Non-pigmented ciliary epithelial cell (primary cell): ENCODE data around the gene ABHD17B.
"Not testable (repeated sequence)": the region's sequence is repeated elsewhere in the genome, so short reads cannot be mapped to it uniquely, and the experiment has no call there.

Experiments used
- DNase-seq: peaks from one replicate; pipeline ENCODE4 v3.0.0-alpha.2; 2010; ENCODE audit warnings: low read depth

Gene ABHD17B

DNA sequence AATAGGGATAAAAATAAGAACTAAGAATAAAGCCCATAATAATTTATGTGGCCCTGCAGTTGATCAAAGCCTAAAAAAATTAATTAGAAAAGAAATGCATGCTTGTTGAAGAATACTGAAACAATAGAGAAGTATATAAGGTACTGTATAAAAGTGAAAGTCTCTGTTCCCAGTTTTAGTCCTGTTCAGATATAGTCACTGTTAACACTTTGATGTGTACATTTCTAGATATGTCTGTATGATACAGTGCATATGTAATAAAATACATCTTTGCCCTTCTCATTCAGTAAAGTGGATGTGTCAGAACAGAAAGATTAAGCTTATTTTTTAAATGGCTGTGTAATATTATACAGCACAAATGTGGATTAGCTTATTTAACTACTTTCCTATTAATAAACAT is 4.5 kb upstream of the ABHD17B start:
- DNase-seq: no peak

DNA sequence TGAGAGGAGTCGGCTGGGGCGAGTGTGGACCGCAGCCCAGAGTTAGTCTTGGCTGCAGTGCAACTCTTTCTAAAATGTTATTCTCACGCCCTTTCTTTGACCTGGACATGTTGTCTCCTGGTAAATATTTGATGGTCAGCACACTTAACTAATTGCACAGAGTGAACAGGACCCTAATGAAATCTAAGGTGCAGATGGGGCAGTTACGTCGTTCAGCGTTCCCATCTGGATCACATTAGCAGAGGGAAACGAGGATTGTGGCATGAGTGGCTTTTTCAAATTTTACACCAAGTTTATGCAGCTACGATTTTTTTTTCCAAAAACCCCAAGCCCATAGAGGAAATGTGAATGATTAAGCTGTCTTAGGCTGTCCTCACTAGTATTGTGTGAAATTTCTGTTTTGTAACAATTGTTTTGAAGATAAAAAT is 929 bp upstream of the ABHD17B start:
- DNase-seq: no peak

DNA sequence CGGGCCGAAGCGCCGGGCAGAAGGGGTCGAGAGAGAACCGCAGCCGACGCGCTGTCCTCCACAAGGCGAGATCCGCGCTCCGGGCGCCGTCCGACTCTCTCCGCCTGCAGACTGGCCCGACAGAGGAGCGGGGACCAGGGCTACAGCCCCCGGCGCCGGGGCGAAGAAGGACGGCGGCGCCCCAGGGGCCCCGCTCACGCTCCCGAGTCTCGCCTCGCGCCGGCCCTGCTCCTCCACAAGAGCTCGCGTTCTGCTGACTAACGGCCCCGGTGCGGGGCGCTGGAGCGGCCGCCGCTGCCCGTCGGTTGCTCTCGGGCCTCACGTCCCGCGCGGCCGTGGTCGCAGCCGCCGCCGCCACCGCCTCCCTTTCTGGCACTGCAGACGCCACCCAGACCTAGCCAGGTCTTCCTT is 338 bp downstream of the ABHD17B start:
- DNase-seq: no peak

DNA sequence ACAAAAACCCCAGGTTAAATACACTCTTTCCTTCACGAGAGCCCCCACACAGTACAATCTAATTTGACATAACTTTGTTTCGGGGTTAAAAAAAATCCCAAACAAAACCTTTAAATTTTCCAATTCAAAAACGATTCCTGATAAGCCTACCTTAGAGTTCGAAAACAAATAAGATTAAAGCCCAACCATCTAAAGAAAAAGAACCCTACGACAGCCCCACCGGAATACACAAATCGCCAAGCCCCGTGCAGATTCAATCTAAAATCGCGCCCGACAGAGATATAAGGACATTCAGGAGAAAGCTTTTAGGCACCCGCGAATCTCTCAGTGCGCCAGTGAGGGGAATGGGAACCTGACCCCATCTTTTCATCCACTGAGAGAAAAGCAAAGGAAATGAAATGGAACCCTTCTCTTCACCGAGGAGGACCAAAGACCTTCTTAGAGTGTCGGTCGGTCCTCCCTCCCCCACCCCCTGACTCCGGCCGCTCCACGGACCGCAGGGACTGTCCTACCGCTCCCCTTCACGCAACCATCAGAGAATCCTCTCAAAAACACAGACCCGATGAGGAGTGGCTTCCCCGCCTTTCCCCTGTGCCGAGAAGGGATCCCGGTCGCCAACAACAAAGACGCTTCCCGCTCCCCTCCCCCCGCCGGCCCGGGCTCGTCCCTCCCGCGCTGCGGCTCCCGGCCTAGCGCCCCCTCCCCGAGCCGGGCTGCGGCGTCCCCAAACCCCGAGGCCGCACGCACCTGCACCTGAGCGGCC is 925 bp downstream of the ABHD17B start:
- no peak for DNase-seq

DNA sequence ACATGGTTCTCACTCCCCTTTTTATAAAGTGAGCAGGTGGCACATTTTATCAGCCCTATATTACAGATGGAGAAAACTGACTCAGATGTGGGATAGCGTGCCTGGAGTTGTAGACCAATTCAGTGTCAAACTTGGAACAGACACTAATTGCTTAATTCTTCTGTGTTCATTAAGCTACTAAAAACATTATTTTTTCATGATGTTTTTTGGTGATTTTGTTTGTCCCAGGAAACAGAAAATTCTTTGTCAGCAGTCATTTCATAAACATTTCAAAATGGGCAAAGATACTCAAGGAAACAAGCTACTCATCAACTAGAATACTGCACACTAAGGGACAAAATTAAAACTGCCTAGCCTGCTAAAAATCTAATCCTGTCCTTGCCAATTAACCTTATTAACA is 2.2 kb downstream of the ABHD17B start:
- DNase-seq: no peak

DNA sequence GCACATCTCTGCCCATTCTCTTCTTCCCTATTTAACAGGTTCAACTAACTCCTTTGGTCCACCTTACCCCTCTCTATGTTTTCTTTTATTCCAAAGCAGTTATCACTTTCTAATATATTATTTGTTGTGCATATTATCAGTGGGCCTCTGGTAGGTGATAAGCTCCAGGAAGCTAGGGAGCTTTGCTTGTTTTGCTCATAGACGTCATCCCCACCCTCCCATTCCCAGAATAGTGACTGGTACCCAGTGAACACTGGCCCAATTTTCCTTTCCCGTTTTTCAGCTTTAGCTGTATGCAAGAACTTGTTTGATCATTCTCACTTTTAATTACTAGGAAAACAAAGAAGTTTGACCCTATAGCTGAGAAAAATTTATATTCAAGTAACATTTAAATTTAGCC is 6.9 kb downstream of the ABHD17B start:
- DNase-seq: no peak

DNA sequence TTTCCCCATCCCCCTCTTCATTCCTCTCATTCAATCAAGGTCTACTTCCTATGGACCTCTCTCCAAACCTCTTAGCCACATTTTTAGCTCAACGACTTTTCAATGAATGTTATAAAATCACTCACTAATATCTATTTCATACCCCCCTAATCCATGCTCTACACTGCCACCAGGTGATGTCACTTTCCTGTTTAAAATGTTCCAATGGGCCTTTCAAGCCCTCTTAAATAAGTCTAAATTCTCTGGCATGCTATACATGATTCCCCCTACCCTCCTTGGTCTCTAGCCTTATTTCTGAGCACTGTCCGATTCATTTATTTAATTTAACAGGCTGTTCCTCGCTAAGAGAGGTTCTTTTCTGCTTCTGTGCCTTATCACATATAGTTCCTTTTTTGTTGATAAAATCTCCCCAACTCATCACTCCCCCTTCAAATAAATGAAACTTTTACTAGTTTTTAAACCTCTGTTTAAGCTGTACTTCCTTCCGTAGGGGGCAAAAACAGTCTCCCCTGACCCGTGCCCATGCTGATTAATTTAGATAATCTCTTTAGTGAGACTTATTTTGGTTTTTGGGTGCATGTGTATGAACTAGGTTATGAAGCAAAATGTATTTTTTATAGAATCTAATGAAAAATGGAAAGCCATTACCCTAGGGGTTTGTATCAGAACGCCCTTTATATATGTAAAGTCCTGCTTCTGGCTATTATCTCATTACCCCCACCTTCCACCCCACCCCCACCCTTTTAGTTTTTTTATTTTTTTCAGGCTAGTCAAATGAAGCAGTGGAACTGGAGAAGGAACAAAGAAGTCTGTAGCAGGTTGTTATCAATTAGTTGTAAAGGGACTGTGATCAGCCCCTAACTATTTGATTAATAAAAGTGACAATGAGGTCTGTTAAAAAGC is 9.0 kb downstream of the ABHD17B start:
- no peak for DNase-seq

DNA sequence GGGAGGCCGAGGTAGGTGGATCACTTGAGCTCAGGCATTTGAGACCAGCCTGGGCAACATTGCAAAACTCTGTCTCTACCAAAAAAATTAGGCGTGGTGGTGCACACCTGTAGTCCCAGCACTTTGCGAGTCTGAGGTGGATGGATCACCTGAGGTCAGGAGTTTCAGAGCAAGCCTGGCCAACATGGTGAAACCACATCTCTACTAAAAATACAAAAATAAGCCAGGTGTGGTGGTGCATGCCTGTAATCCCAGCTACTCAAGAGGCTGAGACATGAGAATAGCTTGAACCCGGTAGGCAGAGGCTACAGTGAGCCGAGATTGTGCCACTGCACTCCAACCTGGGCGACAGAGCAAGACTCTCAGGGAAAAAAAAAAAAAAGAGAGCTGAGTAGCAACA is 12.2 kb downstream of the ABHD17B start:
- DNase-seq: not testable (repeated sequence)

DNA sequence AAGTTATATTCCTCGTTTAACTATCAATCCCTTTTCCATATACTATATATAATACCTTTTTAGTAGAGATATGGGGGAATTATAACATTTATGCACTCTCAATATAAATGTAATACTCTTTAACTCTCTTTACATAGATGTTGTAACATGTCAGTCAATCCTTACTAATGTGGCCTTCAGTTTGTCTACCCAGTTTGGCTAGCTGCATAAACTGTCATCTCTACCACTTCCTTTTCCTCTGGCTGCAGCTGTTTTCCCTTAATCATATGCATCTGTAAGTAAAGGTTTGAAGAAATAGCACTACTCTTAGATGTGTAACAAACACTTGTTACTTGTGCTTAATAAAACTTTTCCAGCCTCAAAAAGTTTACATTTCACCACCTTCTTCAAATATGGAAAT is 13.4 kb downstream of the ABHD17B start:
- DNase-seq: no peak

DNA sequence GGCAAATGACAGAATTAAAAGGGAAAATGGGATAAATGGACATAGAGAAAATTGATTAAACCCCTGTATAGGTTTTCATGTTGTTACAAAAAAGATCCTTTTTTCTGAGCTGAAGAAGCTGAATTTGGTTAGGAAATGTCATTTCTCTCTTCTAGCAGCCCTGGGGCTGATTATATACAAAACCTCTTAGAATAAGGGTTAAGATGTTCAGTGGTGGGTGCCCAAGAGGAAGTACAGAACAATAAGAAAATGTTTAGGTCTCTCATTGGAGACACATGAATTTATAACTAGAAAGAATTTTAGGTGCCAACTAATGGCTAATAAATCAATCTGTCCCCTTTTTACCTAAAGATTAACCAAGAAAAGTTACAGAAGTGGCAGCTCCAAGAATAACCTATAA is 14.2 kb downstream of the ABHD17B start:
- DNase-seq: no peak

DNA sequence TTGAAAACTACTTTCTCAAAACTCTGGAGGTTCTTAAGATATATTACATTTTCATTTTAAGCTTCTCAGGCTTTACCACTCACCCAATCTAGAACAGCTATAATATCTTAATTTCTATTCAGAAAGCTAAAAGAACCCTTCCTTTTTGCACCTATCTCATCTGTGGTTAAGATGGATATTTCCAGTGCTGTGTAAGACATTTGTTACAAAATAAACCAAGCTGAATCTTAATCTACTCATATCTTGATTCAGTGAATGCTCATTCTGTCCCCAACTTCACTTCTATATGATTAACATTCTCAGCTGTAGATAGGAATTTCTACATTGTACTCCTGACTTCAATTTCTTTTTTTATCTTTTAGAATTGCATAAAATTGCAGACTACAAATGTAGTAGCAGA is 15.0 kb downstream of the ABHD17B start:
- DNase-seq: no peak

DNA sequence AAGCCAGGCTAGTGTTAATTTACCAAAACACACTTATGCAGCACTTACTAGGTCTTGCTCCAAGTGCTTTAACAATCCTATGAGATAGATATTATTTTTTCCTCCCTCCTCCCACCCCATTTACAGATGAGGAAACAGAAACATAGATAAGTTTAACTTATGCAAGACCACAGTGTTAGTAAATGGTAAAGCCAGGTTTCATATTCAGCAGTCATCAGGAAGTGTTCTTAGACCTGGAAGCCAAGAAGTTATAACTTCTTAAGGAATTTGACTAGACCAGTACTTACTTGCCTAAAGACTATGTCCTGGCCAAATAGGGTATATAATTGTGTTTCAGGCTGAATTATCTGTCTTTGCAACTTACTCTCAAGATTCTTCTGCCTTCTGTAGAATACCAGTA is 15.9 kb downstream of the ABHD17B start:
- DNase-seq: no peak

DNA sequence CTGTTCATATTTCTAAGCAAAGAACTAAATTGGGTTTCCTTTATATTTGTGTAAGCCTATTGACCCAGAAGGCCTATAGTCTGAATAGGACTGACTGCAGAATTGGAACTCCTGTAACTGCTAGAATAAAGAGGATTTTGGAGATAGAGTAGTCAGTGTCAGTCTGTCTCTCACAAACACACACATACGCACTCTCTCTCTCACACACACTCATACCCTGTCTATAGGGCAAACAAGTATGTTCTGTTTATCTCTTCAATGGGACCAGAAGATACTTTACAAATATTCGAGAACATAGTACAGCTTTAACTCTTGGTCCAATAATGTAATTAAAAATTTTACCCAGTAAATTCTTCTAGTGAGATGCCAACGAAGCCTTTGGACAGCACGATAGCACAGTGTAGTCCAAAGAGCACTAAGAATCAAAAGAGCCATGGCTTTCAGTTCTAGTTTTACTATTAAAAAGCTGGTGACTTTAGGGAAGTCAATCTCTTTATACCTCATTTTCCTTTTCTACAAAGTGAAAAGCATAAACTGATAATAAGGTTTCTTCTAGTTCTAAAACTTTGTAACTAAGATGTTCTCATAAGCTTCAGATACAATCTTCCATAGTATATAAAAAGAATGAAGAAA is 19.3 kb downstream of the ABHD17B start:
- DNase-seq: no peak

DNA sequence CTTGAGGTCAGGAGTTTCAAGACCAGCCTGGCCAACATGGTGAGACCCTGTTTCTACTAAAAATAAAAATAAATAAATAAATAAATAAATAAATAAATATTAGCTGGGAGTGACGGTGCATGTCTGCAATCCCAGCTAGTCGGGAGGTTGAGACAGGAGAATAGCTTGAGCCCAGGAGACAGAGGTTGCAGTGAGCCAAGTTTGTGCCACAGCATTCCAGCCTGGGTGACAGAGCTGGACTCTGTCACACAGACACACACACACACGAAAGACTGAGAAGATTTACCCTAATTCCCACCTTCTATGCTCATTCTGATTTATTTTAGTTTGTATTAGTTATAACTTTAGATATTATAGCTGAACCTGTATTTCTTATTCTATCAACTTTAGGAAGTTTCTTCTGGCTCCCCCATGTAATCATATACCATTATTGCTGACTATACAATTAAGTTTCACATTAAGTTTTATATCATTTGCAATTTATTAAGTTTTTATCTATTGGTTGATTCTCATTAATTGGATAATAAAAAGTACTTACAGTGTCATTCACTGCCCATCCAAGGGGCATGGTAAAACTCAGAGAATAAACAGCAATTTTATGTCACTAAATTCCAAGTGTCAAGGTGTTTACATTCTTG is 20.8 kb downstream of the ABHD17B start:
- DNase-seq: no peak

DNA sequence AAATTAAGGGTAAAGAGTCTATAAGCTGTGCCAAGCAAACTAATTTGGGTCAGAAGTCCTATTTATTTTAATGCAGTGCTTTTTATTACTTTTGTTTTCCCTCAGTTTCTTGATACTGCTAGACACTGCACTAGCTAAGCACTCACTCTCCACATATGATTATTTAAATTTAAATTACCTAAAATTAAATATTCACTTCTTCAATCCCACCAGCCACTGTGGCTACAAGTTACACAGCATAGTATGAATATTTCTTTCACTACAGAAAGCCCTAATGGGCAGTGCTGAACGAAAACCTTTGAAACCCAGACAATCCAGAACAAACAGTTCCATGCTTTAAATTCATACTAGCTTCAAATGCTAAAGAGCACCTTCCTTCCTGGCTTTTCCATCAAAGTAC is 23.6 kb downstream of the ABHD17B start:
- no peak for DNase-seq

DNA sequence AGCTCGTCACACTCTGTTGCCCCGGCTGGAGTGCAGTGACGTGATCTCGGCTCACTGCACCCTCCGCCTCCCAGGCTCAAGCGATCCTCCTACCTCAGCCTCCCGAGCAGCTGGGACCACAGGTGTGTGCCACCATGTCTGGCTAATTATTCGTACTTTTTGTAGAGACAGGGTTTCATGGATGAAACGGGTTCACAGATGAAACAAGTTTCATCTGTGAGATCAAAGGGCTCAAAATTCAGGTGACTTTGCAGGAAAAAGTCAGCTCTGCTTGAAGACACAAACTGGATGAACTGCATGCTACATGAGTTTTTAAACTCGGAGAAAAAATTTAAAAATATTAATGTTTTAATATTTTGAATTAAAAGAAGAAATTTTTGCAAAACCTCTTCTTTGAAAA is 24.5 kb downstream of the ABHD17B start:
- no peak for DNase-seq

DNA sequence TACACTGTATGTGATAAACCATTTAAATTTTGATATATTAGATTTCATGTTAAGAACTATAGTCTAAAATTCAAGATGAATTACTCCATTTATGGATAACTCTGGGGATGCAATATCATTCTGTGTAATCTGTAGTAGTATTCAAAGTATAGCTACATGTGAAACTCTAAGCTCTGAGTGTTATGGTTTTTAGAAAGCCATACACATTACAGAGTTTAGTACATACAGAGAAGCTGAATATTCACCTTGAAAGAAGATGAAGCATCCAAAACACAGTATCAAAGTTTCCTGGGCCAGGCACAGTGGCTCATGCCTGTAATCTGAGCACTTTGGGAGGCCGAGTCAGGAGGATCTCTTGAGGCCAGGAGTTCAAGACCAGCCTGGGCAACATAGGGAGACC is 25.0 kb downstream of the ABHD17B start:
- DNase-seq: no peak

DNA sequence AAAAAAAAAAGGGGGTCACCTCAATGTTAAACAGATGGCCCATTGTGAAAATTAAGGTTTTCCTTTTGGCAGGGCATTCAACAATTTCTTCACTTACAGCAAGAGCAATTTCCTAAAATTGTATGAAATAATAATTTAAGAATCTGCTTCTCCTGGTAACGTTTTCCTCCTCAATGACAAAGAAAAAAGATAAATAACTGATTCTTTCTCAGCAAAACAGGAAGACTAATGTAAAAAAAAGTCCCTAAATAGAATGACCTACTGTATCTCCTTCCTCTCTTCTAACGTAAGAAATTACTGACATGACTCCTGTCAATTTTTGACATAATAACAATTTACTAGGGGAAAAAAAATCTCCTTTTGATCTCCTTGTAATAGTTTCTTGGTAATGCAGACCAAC is 25.5 kb downstream of the ABHD17B start:
- no peak for DNase-seq

DNA sequence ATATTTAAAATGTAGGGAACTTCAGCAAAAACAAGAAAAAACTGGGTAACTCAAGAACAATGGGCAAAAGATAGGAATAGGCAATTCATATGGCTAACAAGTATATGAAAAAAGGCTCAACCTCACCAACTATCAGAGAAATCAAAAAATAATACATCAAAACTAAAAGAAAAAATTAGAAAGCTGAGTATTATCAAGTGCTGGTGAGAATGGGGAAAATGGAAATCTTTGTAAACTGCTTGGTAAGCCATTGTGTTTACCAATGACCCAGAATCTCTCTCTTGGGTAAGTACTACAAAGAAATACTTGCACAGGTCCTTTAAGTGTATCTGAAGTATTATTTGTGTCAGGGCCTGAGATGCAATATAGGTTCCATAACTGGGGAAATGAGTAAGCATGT is 27.0 kb downstream of the ABHD17B start:
- no peak for DNase-seq

DNA sequence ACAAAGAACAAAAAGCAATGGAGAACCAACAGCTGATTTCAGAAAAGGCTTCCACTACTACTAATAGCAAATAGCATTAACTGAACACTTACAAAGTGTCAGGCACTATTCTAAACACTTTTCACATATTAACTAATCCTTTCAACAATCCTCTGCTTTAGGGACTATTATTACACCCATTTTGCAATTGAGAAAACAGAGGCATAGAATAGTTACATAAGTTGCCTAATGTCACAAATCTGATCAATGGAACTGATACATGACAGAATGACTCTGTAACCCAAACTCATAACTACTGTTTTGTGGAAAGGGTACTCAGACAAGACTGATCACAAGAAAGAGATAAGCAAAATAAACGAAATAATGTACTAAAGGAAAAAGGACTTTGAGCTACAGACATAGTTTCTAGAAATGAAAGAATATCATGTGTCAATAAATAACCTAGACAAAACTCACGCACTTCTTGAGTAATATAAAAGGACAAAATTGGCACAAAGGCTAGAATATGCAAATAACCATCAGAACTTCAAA is 31.3 kb downstream of the ABHD17B start:
- no peak for DNase-seq

DNA sequence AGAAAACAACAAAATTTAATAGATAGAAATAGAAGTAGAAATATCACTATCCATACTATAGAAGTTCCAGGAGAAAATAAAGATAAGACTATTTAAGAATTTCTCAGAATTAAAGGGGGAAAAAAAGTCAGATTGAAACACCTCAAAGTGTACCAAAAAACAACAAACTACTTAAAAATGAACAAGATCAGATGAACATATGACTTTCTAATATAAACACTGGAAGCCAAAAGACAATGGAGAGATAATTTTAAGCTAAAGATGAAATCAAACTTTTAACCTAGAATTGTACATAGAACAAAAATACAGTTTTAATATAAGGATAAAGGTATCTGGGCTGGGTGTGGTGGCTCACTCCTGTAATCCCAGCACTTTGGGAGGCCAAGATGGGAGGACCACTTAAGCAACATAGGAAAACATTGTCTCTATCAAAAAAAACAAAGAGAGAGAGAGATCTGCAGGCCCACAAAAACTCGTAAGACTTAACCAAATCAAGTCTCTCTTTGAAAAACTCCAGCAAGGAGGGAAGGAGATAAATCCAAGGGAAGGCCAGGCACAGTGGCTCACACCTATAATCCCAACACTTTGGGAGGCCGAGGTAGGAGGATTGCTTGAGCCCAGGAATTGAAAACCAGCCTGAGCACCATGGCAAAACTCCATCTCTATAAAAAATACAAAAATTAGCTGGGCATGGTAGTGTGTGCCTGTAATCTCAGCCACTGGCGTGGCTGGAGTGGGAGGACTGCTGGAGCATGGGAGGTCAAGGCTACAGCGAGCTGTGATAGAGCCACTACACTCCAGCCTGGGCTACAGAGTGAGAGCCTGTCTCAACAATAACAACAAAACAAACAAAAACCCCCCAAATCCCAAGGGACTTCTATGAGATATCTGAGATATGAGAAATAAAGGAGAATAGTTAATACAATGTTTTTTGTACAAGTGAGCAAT is 32.4 kb downstream of the ABHD17B start:
- DNase-seq: no peak
